HepG2 (cell line): Measurements from ENCODE around the gene PRM2. TPM values are rescaled to one million over a fixed set of nuclear protein-coding genes. Genes with fewer than 3 reads are reported as not detected.

Experiments
- HCFC1 ChIP-seq: fragments of 150-350 bp; IDR thresholded peaks from 2 replicates; pipeline ENCODE4 v1.6.1; 2014; ENCODE audit warnings: low read depth, low read length
- HOXA5 ChIP-seq: sonication (generic); formaldehyde crosslinking; IDR thresholded peaks from 2 replicates; pipeline ENCODE4 v1.4.0; 2020; ENCODE audit warnings: missing genetic modification reagents
- MED1 ChIP-seq: sonication (generic); formaldehyde crosslinking; IDR thresholded peaks from 2 replicates; pipeline ENCODE4 v1.4.0; 2020; ENCODE audit warnings: missing genetic modification reagents
- MTA3 ChIP-seq: sonication (generic); formaldehyde crosslinking; IDR thresholded peaks from 2 replicates; pipeline ENCODE4 v1.4.0; 2020; ENCODE audit warnings: missing genetic modification reagents
- NR3C1 ChIP-seq: sonication (generic); formaldehyde crosslinking; IDR thresholded peaks from 2 replicates; pipeline ENCODE4 v1.4.0; 2020; ENCODE audit warnings: missing genetic modification reagents
- PAWR ChIP-seq: sonication (generic); formaldehyde crosslinking; IDR thresholded peaks from 2 replicates; pipeline ENCODE4 v1.4.0; 2020; ENCODE audit warnings: missing genetic modification reagents, mild to moderate bottlenecking, borderline replicate concordance
- PRPF4 ChIP-seq: fragments of 200-400 bp; formaldehyde crosslinking; IDR thresholded peaks from 2 replicates; pipeline ENCODE4 v1.6.1; 2016; ENCODE audit warnings: low read length, low read depth; ENCODE audit not compliant: poor library complexity, severe bottlenecking
- PTBP1 ChIP-seq: fragments of 200-400 bp; formaldehyde crosslinking; IDR thresholded peaks from 2 replicates; pipeline ENCODE4 v1.6.1; 2018; ENCODE audit warnings: low read length, low read depth; ENCODE audit not compliant: poor library complexity, severe bottlenecking
- XBP1 ChIP-seq: sonication (generic); formaldehyde crosslinking; IDR thresholded peaks from 2 replicates; pipeline ENCODE4 v1.5.0; 2020; ENCODE audit warnings: missing genetic modification reagents
- ZFP36L2 ChIP-seq: sonication (generic); formaldehyde crosslinking; IDR thresholded peaks from 2 replicates; pipeline ENCODE4 v1.4.0; 2020; ENCODE audit warnings: missing genetic modification reagents
- ZNF101 ChIP-seq: sonication (generic); formaldehyde crosslinking; IDR thresholded peaks from 2 replicates; pipeline ENCODE4 v1.4.0; 2020; ENCODE audit warnings: mild to moderate bottlenecking, low read depth, missing genetic modification reagents, borderline replicate concordance
- ZNF235 ChIP-seq: sonication (generic); formaldehyde crosslinking; IDR thresholded peaks from 2 replicates; pipeline ENCODE4 v1.8.1; 2023; ENCODE audit warnings: mild to moderate bottlenecking, missing genetic modification reagents, borderline replicate concordance
- ZNF292 ChIP-seq: sonication (generic); formaldehyde crosslinking; IDR thresholded peaks from 2 replicates; pipeline ENCODE4 v1.8.1; 2022; ENCODE audit warnings: mild to moderate bottlenecking, low read depth, missing genetic modification reagents, borderline replicate concordance
- ZNF343 ChIP-seq: sonication (generic); formaldehyde crosslinking; IDR thresholded peaks from 2 replicates; pipeline ENCODE4 v1.4.0; 2020; ENCODE audit warnings: mild to moderate bottlenecking, missing genetic modification reagents
- ZNF468 ChIP-seq: sonication (generic); formaldehyde crosslinking; IDR thresholded peaks from 2 replicates; pipeline ENCODE4 v1.8.0; 2022; ENCODE audit warnings: mild to moderate bottlenecking, moderate library complexity, missing genetic modification reagents
- ZNF605 ChIP-seq: sonication (generic); formaldehyde crosslinking; IDR thresholded peaks from 2 replicates; pipeline ENCODE4 v1.8.0; 2022; ENCODE audit warnings: mild to moderate bottlenecking, missing genetic modification reagents
- ZNF713 ChIP-seq: sonication (generic); formaldehyde crosslinking; IDR thresholded peaks from 2 replicates; pipeline ENCODE4 v1.4.0; 2020; ENCODE audit warnings: mild to moderate bottlenecking, missing genetic modification reagents
- ZSCAN25 ChIP-seq: sonication (generic); formaldehyde crosslinking; IDR thresholded peaks from 2 replicates; pipeline ENCODE4 v1.8.0; 2022; ENCODE audit warnings: mild to moderate bottlenecking, missing genetic modification reagents
- polyA plus RNA-seq, 8 experiments: library from polyadenylated mRNA; depleted of rRNA in 3 of 8; stranded (reverse) in 7 of 8; unstranded in 1 of 8; fragments of >200 nt; fragmentation: Illumina TruSeq in 4 of 8; extraction: Trizol in 4 of 8; gene quantifications; 2 replicates each; pipeline versions ENCODE4 v1.2.1 to v1.2.3, GENCODE V29; 2011 to 2016; ENCODE audit warnings: low read depth in 4 of 8, missing spikeins in 1 of 8, mixed read lengths in 1 of 8; ENCODE audit not compliant: insufficient read depth in 1 of 8
- total RNA-seq, 5 experiments: library from RNA; depleted of rRNA; stranded (reverse); fragments of >200 nt; fragmentation: Illumina TruSeq; extraction: Trizol; gene quantifications; 2 replicates each; pipeline ENCODE4 v1.2.3, GENCODE V29; 2016; ENCODE audit warnings: low read depth in 1 of 5
- TF ChIP-seq, protein P1 (sequence below): sonication (generic); formaldehyde crosslinking; IDR thresholded peaks from 2 replicates; pipeline ENCODE4 v1.5.0; 2020; ENCODE audit warnings: missing genetic modification reagents
- TF ChIP-seq, protein P2 (sequence below): fragments of 450-650 bp; IDR thresholded peaks from 2 replicates; pipeline ENCODE4 v1.6.1; 2017; ENCODE audit warnings: mild to moderate bottlenecking
- TF ChIP-seq, protein P3 (sequence below): sonication (generic); formaldehyde crosslinking; IDR thresholded peaks from 2 replicates; pipeline ENCODE4 v1.9.0; 2022; ENCODE audit warnings: missing genetic modification reagents, mild to moderate bottlenecking, borderline replicate concordance
- TF ChIP-seq, protein P4 (sequence below): sonication (generic); formaldehyde crosslinking; IDR thresholded peaks from 2 replicates; pipeline ENCODE4 v1.5.0; 2020; ENCODE audit warnings: missing genetic modification reagents, mild to moderate bottlenecking, borderline replicate concordance

Gene PRM2
- total and polyA plus RNA-seq, 2 of the 13 experiments (the other 11 are each of a cell fraction or from before 2014, with no cell fraction given): 0.54 TPM; not detected in 1

DNA sequence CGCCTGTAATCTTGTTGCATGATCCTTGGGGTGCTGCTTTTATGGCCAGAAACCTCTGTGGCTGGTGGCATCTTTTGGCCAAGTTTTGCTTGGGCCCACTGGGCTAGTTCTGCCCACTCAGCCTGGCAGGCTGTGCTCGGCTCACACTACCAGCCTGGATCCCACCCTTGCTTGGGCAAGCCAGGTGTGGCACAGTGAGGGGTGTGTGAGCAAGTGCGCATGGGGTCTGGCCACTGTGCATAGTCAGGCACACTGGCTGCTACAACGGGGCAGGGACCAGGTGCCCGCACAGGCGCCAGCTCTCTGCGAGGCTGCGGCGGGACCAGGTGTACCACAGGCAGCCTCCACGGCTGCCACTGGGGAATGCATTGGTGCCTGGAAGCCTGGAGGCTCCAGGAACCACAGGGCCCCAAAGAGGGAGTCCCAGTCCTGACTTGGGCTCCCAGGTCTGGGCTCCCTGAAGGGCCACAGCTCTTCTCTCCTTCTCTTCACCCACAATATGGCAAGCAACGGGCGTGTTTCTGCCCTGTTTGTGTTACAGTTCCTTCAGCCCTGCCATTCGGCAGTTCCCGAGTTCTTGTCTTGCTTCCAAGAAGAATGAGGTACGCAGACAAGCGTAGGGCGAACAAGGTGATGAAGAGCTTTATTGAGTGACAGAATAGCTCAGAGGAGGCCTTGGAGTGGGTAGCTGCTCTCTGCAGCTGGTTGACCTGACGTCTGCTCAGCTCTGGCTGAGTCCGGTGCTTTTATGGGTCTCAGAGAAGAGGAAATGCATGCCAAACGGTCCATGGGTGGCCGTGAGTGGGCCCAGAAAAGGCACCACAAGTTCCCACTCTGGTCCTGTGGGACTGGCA, 31.6 kb upstream of the PRM2 start (continued):
- TF ChIP-seq, protein P1, sequence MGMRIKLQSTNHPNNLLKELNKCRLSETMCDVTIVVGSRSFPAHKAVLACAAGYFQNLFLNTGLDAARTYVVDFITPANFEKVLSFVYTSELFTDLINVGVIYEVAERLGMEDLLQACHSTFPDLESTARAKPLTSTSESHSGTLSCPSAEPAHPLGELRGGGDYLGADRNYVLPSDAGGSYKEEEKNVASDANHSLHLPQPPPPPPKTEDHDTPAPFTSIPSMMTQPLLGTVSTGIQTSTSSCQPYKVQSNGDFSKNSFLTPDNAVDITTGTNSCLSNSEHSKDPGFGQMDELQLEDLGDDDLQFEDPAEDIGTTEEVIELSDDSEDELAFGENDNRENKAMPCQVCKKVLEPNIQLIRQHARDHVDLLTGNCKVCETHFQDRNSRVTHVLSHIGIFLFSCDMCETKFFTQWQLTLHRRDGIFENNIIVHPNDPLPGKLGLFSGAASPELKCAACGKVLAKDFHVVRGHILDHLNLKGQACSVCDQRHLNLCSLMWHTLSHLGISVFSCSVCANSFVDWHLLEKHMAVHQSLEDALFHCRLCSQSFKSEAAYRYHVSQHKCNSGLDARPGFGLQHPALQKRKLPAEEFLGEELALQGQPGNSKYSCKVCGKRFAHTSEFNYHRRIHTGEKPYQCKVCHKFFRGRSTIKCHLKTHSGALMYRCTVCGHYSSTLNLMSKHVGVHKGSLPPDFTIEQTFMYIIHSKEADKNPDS: no peak
- TF ChIP-seq HCFC1 (no peak), MTA3 (CRISPR knock-in tag) (no peak), XBP1 (CRISPR knock-in tag) (no peak), ZNF235 (CRISPR knock-in tag) (peak; percentile 61; the same call in 1 of the 2 replicates), ZNF292 (CRISPR knock-in tag) (peak; percentile 58; the same call in 1 of the 2 replicates), HOXA5 (CRISPR knock-in tag) (peak; percentile 5; the same call in 1 of the 2 replicates), NR3C1 (CRISPR knock-in tag) (no peak), ZSCAN25 (CRISPR knock-in tag) (no peak; the same call in 1 of the 2 replicates), ZNF605 (no peak), MED1 (CRISPR knock-in tag) (no peak), ZFP36L2 (CRISPR knock-in tag) (no peak), PRPF4 (no peak), ZNF713 (0 out of 2 replicates have a peak, but pooled peaks have one; percentile 2), PTBP1 (peak; percentile 49), ZNF101 (CRISPR knock-in tag) (no peak), PAWR (CRISPR knock-in tag) (0 out of 2 replicates have a peak, but pooled peaks have one; percentile 81), ZNF468 (CRISPR knock-in tag) (peak; percentile 49; the same call in 1 of the 2 replicates), ZNF343 (peak; percentile 54; the same call in 1 of the 2 replicates)
- TF ChIP-seq, protein P2, sequence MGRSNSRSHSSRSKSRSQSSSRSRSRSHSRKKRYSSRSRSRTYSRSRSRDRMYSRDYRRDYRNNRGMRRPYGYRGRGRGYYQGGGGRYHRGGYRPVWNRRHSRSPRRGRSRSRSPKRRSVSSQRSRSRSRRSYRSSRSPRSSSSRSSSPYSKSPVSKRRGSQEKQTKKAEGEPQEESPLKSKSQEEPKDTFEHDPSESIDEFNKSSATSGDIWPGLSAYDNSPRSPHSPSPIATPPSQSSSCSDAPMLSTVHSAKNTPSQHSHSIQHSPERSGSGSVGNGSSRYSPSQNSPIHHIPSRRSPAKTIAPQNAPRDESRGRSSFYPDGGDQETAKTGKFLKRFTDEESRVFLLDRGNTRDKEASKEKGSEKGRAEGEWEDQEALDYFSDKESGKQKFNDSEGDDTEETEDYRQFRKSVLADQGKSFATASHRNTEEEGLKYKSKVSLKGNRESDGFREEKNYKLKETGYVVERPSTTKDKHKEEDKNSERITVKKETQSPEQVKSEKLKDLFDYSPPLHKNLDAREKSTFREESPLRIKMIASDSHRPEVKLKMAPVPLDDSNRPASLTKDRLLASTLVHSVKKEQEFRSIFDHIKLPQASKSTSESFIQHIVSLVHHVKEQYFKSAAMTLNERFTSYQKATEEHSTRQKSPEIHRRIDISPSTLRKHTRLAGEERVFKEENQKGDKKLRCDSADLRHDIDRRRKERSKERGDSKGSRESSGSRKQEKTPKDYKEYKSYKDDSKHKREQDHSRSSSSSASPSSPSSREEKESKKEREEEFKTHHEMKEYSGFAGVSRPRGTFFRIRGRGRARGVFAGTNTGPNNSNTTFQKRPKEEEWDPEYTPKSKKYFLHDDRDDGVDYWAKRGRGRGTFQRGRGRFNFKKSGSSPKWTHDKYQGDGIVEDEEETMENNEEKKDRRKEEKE: no peak
- TF ChIP-seq, protein P3, sequence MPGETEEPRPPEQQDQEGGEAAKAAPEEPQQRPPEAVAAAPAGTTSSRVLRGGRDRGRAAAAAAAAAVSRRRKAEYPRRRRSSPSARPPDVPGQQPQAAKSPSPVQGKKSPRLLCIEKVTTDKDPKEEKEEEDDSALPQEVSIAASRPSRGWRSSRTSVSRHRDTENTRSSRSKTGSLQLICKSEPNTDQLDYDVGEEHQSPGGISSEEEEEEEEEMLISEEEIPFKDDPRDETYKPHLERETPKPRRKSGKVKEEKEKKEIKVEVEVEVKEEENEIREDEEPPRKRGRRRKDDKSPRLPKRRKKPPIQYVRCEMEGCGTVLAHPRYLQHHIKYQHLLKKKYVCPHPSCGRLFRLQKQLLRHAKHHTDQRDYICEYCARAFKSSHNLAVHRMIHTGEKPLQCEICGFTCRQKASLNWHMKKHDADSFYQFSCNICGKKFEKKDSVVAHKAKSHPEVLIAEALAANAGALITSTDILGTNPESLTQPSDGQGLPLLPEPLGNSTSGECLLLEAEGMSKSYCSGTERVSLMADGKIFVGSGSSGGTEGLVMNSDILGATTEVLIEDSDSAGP: 0 out of 2 replicates have a peak, but pooled peaks have one; percentile 9
- TF ChIP-seq, protein P4, sequence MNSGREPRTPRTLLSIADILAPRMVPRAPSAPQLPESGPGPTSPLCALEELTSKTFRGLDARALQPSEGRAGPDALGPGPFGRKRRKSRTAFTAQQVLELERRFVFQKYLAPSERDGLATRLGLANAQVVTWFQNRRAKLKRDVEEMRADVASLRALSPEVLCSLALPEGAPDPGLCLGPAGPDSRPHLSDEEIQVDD (CRISPR knock-in tag): no peak; the same call in none of the 2 replicates
